HepG2 (cell line): ENCODE results near the gene C20orf144. TPM values are rescaled to one million over a fixed set of nuclear protein-coding genes. Genes with fewer than 3 reads are reported as not detected.
A peak's percentile ranks its signal among the peaks of the same experiment; 100 is the strongest.

Experiments
- HNRNPL ChIP-seq: fragments of 200-400 bp; formaldehyde crosslinking; IDR thresholded peaks from 2 replicates; pipeline ENCODE4 v1.6.1; 2017; ENCODE audit warnings: mild to moderate bottlenecking, low read depth, low read length
- HOXA9 ChIP-seq: sonication (generic); formaldehyde crosslinking; IDR thresholded peaks from 2 replicates; pipeline ENCODE4 v1.8.1; 2022; ENCODE audit warnings: missing genetic modification reagents, mild to moderate bottlenecking, moderate library complexity, borderline replicate concordance
- POLR2A ChIP-seq, 2 experiments: IDR thresholded peaks; 2 replicates each; pipeline ENCODE4 v1.6.1; 2011; ENCODE audit warnings: low read depth in 2 of 2, low read length in 2 of 2, mild to moderate bottlenecking in 1 of 2, moderate library complexity in 1 of 2; ENCODE audit not compliant: insufficient read depth in 1 of 2
- RBM39 ChIP-seq: fragments of 200-400 bp; formaldehyde crosslinking; IDR thresholded peaks from one replicate; pipeline ENCODE4 v1.6.1; 2018; ENCODE audit warnings: antibody characterized with exemption, mild to moderate bottlenecking, low read depth, low read length; ENCODE audit not compliant: poor library complexity, severe bottlenecking
- U2AF1 ChIP-seq: fragments of 200-400 bp; formaldehyde crosslinking; optimal IDR thresholded peaks from 2 replicates; pipeline ENCODE3; 2017; ENCODE audit warnings: mild to moderate bottlenecking, low read depth, low read length
- ZBTB33 ChIP-seq: sonication (generic); formaldehyde crosslinking; IDR thresholded peaks from 2 replicates; pipeline ENCODE4 v1.4.0; 2020; ENCODE audit warnings: missing genetic modification reagents
- ZBTB38 ChIP-seq: sonication (generic); formaldehyde crosslinking; IDR thresholded peaks from 2 replicates; pipeline ENCODE4 v1.5.1; 2020; ENCODE audit warnings: mild to moderate bottlenecking, missing genetic modification reagents
- ZFP41 ChIP-seq: sonication (generic); formaldehyde crosslinking; IDR thresholded peaks from 2 replicates; pipeline ENCODE4 v1.4.0; 2020; ENCODE audit warnings: mild to moderate bottlenecking, missing genetic modification reagents, borderline replicate concordance
- ZFX ChIP-seq: sonication (generic); formaldehyde crosslinking; IDR thresholded peaks from 2 replicates; pipeline ENCODE4 v1.4.0; 2020; ENCODE audit warnings: mild to moderate bottlenecking, low read depth, missing genetic modification reagents, moderate library complexity
- ZNF407 ChIP-seq: sonication (generic); formaldehyde crosslinking; IDR thresholded peaks from one replicate; pipeline ENCODE4 v1.5.1; 2020; ENCODE audit warnings: mild to moderate bottlenecking, missing genetic modification reagents; ENCODE audit errors: not compliant biosample characterization
- ZNF562 ChIP-seq: sonication (generic); formaldehyde crosslinking; IDR thresholded peaks from 2 replicates; pipeline ENCODE4 v1.8.0; 2022; ENCODE audit warnings: missing genetic modification reagents, borderline replicate concordance
- ZNF674 ChIP-seq: sonication (generic); formaldehyde crosslinking; IDR thresholded peaks from 2 replicates; pipeline ENCODE4 v1.5.0; 2020; ENCODE audit warnings: low read depth, mild to moderate bottlenecking, missing genetic modification reagents
- polyA plus RNA-seq, 8 experiments: library from polyadenylated mRNA; depleted of rRNA in 3 of 8; stranded (reverse) in 7 of 8; unstranded in 1 of 8; fragments of >200 nt; fragmentation: Illumina TruSeq in 4 of 8; extraction: Trizol in 4 of 8; gene quantifications; 2 replicates each; pipeline versions ENCODE4 v1.2.1 to v1.2.3, GENCODE V29; 2011 to 2016; ENCODE audit warnings: low read depth in 4 of 8, missing spikeins in 1 of 8, mixed read lengths in 1 of 8; ENCODE audit not compliant: insufficient read depth in 1 of 8
- total RNA-seq, 5 experiments: library from RNA; depleted of rRNA; stranded (reverse); fragments of >200 nt; fragmentation: Illumina TruSeq; extraction: Trizol; gene quantifications; 2 replicates each; pipeline ENCODE4 v1.2.3, GENCODE V29; 2016; ENCODE audit warnings: low read depth in 1 of 5
- TF ChIP-seq, protein P1 (sequence below): sonication (generic); formaldehyde crosslinking; IDR thresholded peaks from 2 replicates; pipeline ENCODE4 v1.5.0; 2020; ENCODE audit warnings: mild to moderate bottlenecking, missing genetic modification reagents

The C20orf144 gene
- total and polyA plus RNA-seq, 2 of the 13 experiments (the other 11 are each of a cell fraction or from before 2014, with no cell fraction given) = 0.09 to 0.16 TPM

DNA sequence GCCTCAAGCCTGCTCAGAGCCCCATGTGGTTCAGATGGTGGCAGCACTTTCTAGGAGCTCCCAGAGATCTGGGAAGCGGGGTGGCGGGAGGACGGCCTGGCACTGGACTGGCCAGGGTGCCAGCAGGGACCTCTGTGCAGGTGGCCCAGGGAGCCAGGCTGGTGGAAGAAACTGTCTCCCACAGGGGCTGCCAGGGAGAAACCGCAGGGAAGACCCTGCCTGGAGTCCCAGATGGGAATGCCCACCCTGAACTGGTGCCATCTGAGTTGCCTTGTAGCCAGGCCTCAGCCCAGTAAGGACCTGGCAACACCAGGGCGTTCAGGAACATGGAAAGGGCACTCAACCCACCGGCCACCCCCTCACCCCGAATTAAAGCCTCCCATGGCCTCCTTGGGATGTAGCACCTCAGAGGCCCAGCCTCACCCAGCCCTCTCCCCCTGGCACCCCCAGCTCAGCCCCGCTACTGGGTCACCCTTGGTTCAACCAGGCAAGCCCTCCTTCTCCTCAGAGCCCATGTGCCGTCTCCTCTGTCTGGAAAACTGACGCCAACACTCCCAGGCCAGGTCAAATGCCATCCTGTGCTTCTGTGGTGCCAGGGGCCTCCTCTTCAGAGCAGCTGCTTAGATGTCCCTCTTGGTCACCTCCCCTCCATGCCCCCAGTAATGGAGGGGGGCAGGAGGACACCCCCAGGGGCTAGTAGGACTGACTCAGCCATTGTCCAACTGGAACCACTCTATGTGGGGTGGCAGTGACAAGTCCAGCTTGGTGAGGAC, 5.9 kb upstream of the C20orf144 start (continued):
- TF ChIP-seq ZBTB33 (CRISPR knock-in tag) (peak; percentile 63; the same call in 1 of the 2 replicates), ZFX (0 out of 2 replicates have a peak, but pooled peaks have one; percentile 18), ZFP41 (no peak), ZBTB38 (CRISPR knock-in tag) (no peak), POLR2A (IDR thresholded peaks at IDR 0.05; ENCODE audit: insufficient read depth in 1 of 2, low read depth in 2 of 2, low read length in 2 of 2) (peak in 1 of 2 experiments; percentile 49; a peak in 2 of 4 replicates), U2AF1 (no peak), RBM39 (peak; percentile 18), ZNF562 (no peak), ZNF407 (peak; percentile 16), ZNF674 (no peak), HOXA9 (CRISPR knock-in tag) (no peak), HNRNPL (0 out of 2 replicates have a peak, but pooled peaks have one; percentile 48)
- TF ChIP-seq, protein P1, sequence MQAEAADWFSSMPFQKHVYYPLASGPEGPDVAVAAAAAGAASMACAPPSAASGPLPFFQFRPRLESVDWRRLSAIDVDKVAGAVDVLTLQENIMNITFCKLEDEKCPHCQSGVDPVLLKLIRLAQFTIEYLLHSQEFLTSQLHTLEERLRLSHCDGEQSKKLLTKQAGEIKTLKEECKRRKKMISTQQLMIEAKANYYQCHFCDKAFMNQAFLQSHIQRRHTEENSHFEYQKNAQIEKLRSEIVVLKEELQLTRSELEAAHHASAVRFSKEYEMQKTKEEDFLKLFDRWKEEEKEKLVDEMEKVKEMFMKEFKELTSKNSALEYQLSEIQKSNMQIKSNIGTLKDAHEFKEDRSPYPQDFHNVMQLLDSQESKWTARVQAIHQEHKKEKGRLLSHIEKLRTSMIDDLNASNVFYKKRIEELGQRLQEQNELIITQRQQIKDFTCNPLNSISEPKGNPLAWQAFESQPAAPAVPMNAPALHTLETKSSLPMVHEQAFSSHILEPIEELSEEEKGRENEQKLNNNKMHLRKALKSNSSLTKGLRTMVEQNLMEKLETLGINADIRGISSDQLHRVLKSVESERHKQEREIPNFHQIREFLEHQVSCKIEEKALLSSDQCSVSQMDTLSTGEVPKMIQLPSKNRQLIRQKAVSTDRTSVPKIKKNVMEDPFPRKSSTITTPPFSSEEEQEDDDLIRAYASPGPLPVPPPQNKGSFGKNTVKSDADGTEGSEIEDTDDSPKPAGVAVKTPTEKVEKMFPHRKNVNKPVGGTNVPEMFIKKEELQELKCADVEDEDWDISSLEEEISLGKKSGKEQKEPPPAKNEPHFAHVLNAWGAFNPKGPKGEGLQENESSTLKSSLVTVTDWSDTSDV = 0 out of 2 replicates have a peak, but pooled peaks have one; percentile 15
